GM18526 (cell line): ENCODE results near the gene SEPTIN6.

ENCODE experiments used
- POLR2A ChIP-seq: IDR thresholded peaks from 3 replicates; pipeline ENCODE4 v1.6.1; 2011; ENCODE audit not compliant: insufficient read length; ENCODE audit errors: extremely low read depth

Gene SEPTIN6

GRCh38 chrX:119646515-119646914, 46.5 kb downstream of the SEPTIN6 start:
- no peak for TF ChIP-seq POLR2A

GRCh38 chrX:119643696-119644095, 49.3 kb downstream of the SEPTIN6 start:
- no peak for TF ChIP-seq POLR2A
